ENCODE data around the gene NME5.

Gene NME5

DNA sequence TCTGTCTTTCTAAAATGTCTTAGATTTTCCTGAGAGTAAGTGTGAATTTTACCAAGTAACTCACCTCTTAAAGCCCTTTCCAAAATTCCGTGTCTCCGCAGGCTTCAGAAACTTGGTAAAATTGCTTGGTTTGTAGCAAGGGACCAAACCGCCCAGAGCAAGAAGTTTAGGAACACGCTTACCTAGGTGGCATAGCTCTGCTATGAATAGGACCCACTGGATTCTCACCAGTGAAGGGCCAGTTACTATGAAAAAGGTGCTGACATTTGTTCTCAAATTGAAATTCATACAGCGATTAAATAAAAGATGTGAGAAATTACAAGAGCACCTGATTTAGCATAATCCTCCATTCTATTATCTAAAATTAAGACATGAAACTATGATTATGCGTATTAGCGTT, 6.7 kb downstream of the NME5 start:
- DNase-seq (ENCODE audit: low spot score) = no peak

DNA sequence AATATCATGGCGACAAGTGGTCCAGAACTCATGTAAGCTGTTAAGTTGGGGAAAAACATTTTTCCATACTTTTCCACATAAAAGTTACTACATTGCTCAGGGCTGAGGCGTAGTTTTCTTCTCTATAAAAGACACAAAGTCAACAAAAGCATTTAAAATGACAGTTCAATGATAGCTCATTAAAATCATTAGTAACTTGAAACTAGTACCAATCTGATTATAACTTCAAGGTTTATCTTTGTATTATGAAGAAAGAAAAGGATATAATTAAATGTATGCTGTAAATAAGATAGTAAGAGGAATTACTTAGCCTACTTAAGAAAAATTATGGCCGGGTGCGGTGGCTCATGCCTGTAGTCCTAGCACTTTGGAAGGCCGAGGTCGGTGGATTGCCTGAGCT, 9.9 kb downstream of the NME5 start:
- no peak for DNase-seq (ENCODE audit: low spot score)

DNA sequence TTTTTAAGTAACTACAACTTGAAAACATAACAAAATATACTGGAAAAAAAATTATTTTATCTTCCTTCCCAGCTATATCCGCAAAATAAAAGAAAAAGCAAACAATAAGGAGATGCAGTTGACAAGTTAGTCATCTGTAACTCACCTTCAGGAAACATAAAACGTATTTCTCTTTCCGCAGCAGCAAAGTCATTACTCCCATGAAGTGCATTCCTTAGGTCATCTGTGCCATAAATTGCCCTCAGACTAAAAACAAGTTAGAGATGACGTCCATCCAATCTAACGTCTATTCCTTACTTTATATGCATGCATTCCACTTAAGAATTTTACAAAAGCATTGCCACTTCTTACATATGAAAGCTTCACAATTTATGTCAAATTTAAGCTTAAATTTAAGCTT, 10.9 kb downstream of the NME5 start:
- DNase-seq (ENCODE audit: low spot score) = no peak

DNA sequence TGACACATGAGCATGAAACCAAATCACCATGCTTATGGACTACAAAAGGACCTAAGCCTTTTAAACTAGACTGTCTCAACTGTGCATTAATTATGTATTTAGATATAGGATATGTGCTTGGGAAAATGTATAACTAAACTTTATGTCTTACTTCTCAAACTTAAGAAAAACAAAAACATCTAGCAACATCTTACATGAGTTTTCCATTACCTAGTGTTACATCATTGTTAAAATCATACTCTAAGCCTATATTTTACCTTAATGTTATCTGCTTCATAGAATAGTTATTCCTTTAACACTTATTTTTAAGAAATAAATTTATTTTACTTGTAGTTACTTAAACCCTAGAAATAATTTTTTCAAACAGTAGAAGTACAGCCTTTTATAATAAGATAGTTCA, 24.0 kb downstream of the NME5 start:
- DNase-seq (ENCODE audit: low spot score) = no peak

DNA sequence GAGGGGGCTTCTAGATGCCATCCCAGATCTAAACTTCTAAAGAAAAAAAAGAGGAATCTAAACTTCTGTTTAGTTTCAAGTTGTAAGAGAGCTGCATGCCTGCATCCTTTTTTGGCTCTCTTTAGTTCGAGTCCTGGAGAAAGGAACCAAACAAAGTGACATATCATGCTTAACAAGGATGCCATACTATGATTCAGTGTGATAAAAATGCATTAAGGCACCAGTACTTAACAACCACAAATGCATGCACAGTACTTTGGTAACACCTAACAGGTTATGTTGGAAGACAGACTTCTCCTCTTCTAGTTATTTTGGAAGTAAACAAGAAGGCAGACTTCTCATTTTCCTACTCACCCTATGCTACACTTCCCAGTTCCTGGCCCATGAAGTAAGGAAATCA, 27.3 kb downstream of the NME5 start:
- DNase-seq (ENCODE audit: low spot score) = no peak

DNA sequence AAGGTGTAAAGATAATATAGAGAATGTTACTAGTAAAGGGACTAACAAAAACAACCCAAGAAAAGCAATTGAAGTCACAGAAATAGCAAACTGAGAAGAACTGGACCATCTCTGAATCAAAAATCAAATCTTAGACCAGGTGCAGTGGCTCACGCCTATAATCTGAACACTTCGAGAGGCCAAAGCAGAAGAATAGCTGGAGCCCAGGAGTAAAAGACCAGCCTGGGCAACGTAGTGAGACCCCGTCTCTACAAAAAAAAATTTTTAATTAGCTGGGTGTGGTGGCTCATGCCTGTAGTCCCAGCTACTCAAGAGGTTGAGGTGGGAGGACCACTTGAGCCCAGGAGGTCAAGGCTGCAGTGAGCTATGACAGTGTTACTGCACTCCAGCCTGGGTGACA, 28.0 kb downstream of the NME5 start:
- no peak for DNase-seq (ENCODE audit: low spot score)

DNA sequence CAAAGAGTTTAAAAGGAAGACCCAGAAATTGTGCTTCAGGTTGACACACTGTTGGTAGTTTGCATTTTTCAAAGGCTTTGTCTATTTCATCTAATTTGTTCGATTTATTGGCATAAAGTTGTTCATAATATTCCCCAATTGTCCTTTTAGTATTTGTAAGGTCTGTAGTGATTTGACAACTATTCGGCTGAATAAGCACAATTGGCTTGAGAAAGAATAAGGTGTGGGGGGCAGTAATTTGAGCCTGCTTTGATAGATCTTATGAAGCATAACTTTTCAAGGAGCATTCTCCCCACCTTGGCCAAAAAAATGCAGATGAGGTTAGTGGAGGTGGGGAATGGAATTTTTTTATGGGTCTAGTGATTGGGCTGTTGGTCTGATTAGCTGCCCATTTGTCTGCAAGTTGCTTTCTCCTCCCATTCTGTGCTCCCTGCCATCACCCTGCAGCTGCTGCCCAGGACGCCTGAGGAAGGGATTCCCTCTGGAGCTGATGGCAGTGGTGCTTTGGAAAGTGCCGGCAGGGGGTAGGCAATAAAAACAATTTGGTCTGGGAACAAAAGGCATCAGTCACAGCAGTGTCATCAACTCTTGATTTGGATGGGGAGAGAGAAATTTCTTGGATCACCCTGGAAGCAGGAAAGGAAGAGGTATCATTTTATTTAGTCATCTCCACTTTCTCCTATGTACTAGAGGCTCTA, 28.8 kb downstream of the NME5 start:
- DNase-seq (ENCODE audit: low spot score) = peak; percentile 49

DNA sequence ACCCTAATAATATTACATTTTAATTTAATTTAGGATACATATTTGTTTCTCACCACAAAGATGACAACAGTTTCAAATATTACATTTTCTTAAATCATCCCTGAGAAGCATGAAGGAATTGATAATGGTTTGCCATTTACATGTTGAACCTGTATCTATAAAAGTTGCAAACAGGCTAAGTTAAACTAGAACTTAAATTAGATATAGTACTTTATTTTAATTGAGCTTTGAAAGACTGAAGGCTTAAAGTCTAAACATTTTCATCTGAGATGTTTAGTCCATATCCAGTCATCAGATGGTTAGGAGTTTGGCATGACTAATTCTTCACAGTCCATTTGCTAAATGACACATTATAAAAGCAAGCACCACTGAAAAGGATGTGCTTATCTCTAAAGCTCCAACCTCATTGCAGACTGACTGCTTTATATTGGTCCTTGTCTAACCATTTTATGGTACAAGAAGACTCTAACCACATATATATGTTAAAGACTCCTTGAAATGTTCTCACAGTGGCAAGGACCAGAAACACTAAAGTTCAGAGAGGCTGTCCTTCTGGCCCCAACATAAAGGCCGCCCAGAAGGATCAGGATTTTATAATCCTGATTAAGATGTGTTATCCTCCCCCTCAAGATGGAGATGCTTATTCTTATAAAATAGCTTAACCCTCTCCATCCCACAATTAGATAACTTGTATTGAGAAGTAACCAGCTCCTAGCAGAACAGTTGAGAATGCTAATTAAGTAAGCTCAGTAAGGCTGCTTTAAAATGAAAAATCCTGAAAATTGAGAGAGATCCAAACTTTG, 29.6 kb downstream of the NME5 start:
- DNase-seq (ENCODE audit: low spot score) = no peak

DNA sequence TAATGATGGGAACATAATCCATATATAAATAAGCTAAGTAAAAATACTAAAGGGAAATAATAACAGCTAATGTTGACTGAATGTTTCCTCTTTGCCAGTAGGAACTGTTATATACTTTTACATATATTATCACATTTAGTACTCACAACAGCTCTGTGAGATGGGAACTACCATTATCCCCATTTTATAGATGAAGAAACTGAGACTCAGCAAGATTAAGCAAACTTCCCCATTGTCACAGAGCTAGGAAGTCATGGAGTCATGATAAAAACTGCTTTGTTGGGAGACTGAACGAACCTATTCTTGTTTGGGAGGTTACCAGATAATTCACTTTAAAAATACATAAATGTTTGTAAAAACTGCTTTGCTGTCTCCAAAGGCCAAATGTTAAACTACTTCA, 32.0 kb downstream of the NME5 start:
- DNase-seq (ENCODE audit: low spot score) = no peak

DNA sequence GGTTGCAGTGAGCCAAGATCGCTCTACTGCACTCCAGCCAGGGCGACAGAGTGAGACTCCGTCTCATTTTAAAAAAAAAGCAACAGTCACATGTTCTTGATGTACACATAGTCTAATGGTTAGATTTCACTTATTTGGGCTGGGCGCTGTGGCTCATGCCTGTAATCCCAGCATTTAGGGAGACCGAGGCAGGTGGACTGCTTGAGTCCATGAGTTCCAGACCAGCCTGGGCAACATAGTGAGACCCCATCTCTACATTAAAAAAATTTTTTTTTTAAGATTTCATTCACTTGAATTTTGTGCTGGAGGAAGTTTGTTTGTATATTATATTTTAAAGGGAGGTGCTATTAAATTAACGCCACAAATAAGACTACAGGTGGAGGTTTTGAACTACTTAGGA, 33.5 kb downstream of the NME5 start:
- DNase-seq (ENCODE audit: low spot score) = no peak

DNA sequence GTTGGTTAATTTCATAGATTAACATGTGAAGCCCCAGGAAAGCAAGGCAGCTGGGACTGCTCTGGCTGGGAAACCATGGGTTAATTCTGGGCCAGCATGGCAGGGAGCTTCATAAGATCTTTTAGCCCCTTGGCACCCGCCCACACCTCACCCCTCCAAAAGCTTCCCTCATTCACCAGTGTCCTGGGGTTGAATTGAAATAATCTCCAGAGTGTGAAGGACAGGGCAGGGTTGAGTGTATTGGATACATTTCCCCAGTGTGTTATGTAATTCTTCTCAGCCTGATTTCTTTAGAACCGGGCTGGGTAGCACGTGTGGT, 36.0 kb downstream of the NME5 start:
- DNase-seq (ENCODE audit: low spot score) = no peak

DNA sequence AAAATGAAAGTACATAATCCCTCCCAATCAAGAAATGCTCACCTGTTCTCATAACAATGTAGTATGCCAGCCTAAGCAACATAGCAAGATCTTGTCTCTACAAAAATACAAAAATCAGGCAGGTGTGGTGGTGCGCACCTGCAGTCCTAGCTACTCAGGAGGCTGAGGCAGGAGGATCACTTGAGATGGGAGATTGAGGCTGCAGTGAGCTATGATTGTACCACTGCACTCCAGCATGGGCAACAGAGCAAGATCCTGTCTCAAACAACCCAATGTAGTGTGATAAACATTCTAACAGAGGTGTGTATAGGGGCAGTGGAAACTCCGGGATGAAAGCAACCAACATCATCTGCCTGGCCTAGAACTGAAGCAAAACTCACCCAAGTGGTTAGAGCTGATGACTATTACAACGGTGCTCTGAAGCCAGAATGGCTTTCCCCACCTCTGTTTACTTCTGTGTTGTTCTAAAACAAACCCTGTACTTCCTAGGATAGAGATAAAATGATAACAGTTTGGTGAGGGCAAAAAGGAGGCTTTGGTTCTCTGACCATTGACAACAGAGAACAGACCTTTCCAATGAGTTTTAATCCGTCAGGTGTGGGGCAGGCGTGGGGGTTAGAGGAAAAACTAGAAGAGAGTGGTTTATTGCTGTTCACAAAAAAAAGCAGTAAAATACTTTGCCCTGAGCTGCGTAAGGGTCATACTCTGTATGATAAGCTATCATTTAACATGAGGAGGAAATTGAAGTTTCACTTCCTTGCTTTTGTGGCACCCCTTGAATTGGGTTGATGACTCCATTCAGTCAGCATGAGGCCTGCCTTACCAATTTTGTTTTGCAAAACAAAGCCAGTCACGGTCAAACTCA, 36.5 kb downstream of the NME5 start:
- no peak for DNase-seq (ENCODE audit: low spot score)

DNA sequence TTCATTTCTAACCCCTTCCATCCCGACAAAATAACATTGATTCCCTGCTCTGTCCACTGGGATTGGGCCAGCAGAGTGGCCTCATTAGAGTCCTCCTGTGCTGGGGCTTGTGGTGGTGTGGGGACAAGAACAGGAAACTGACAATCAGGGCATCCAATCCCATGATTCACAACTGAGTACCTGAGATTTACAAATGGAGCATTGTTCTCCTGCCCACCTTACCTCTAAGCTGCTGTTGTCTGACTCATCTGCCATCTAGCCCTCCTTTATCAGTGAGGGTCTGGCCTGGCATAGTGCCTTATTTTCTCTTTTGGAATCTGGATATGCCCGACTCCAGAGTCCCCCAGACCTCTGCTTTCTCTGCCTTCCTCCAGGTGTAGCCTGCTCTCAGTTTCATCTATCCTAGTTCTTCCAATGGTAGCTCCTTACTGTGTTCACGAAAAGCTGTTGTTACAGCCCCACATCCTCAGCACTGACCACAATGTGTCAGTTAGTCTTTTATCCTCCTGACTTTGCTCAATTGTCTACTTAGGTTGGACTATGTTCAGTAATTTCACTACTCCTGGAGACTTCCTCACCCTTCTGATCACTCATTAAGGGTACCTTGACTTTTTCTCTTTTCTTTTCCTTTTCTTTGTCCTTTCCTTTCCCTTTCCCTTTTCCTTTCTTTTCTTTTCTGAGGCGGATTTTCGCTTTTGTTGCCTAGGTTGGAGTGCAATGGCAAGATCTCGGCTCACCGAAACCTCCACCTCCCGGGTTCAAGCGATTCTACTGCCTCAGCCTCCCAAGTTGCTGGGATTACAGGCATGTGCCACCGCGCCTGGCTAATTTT, 42.0 kb downstream of the NME5 start:
- DNase-seq (ENCODE audit: low spot score) = no peak

DNA sequence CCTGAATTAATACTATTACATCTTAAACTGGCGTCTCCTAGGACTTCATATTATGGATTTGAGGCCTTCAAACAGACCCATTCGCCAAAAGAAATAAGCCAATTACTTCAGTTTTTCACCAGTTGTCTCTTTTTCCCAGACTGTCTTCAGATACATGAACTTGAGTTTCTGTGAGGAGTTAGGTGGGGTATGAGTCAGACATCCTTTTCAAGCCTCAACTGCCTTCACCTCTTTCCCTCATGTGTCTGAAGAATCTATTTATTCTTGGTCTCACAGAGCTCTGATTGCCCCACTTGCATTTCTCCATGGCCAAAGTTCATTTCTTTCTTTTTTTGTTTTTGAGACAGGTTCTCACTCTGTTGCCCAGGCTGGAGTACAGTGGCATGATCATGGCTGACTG, 42.9 kb downstream of the NME5 start:
- DNase-seq (ENCODE audit: low spot score) = no peak

DNA sequence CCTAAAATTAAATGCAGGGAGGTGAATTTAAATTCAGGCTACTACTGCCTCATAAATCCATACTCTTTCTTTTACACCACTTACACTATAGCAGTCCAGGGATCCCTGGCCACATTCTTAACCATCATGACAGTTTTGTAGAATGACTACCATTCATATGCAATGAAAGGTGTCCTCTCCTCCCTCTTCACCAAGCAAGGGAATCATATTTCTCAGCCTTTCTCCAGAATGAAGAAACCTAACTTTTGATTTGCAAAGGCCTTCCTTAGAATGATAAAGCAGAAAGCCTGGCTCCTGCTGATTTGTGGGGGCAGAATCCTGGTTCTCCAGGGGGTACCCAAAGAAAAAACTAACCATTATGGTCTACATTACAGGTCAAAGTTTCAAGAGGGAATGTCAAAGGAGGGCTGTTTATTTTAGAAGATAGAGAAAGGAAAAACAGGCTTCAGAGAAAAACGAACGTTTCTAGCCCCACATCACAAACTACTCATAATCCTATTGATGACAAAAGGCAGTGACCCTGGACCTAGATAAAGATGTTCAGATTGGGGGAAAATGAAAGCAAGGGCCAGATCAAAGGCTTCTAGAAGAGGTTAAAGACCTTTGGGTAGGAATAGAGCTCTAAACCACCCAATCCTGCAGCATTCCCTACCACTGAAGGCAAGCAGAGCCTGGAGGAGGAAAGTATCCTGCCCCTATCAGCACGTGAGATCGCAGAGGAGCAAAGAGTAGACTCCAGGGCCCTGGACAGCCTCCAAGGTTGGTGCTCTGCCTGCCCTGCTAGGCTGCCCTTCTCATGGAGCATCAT, 43.9 kb downstream of the NME5 start:
- DNase-seq (ENCODE audit: low spot score) = no peak

DNA sequence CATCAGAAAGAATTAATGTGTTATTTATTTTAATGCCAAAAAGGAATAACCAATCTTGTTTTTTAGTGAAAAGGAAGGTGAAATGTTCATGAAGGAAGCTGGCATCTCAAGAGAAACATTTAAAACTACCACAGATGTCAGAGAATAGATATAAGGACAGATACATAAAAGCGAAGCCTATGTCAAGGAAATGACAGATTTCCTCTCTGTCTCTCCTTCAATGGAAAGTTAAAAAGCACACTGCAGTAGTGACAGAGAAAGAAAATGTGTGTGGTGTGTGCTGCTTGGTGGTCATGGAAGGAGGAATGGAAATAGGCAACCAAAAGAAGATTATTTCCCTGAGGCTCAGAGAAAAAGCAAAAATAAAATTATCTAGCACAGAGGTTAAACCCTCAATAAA, 46.2 kb downstream of the NME5 start:
- no peak for DNase-seq (ENCODE audit: low spot score)

DNA sequence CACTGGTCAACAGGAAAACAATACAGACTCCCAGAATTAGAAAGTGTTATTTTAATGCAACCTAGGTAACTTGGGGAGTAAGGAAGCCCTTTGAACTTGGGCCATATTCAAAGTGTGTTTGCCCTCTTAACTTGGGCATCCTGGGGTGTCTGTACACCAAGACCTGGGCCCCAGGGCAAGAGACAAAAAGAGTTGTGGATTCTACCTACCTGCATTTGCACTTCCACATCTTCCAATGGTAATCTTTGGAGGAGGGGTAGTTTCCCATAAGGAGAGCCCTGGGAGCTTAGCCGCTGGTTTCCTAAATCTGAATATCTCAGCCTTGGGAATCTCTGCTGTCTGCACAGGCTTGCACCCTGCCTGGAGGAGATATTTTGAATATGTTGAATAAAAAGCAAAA, 46.9 kb downstream of the NME5 start:
- DNase-seq (ENCODE audit: low spot score) = no peak

DNA sequence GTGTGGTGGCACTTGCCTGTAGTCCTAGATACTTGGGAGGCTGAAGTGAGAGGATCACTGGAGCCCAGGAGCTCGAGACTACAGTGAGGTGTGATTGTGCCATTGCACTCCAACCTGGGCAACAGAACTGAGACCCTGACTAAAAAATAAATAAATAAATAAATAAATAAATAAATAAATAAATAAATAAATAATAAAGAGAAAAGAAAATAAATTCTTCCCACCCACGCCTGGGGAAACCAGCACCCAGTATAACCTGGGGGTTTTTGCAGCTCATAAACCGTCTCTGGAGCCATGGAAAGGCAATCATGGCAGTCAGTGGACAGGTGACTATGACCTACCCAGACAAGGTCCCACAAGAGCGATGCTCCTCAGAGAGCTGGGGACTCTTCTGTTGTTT, 47.5 kb downstream of the NME5 start:
- no peak for DNase-seq (ENCODE audit: low spot score)

DNA sequence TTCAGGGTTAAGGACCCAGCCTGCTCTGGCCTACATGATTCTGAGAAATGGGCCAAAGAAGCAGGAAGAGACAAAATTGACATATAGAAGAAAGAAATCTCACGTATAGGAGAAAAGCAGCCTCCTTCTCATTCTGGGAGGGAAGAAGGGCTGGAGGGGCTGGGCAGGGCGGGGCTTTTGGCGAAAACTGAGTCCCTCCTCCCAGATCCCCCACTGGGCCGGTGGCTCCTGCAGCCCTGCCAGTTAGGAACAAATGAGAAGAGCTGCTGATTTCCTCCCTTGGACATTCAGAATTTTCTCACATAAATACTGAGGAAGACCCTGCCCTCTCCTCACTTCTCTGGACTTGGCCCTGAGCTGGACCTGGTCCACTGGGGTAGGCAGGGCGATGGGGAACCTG, 55.5 kb downstream of the NME5 start, which contains the start of gene WNT8A:
TSS of gene WNT8A (plus strand) at position 332 of the 400 bp plus-strand sequence. CDS start 95 bp downstream, outside the sequence.
- no peak for DNase-seq (ENCODE audit: low spot score)

DNA sequence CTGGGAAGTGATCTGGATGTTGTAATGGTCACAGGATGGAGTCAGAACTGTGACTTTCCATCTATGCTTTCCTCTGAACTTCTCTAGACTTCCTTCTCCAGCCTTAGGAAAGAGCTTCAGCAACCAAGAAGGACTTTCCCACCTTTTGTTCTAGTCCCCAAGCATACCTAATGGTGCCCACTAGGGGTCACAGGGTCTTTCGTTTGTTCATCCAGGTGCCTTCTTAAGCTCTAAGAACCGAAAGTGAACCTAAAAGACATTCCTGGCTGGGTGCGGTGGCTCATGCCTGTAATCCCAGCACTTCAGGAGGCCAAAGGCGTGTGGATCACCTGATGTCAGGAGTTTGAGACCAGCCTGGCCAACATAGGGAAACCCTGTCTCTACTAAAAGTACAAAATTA, 57.2 kb downstream of the NME5 start:
- no peak for DNase-seq (ENCODE audit: low spot score)

DNA sequence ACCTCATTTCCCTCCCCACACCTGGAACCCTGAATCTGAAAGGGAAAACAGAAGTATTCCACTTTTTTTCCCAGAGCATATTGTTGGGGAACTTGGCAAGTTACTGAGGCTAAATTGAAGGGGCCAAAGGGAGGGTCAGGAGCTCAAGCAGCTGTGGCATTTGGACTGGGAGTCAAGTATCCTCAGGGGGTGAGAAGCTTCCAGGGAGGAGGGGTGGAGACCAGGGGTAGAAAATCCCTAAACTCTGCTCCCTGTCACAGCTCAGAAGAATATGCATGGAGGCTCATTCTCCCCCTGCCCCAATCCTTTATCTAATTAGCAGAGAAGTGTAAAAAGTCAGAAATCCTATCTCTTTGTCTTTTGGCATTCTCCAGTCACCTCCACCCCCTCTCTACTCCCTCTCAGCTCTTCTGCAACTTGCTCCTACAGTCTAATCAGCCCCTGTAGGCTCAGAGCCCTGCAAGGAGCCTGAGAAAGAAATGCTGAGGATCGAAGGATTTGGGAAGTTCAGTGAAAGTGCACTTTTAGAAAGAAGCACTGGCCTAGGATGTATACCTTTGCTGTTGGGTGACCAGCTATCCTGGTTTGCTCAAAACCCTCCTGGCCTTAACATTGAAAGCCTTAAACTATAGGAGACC, 61.1 kb downstream of the NME5 start:
- DNase-seq (ENCODE audit: low spot score) = no peak

Data from ecto neural progenitor cell (in vitro differentiated cells).